Measurements from ENCODE around the gene FAF1.
"Not testable (repeated sequence)": the region's sequence is repeated elsewhere in the genome, so short reads cannot be mapped to it uniquely, and the experiment has no call there.

- TF ChIP-seq MAX, CTCF (IDR thresholded peaks at IDR 0.05; ENCODE audit: low read depth, low read length): not testable (repeated sequence)
Measured at GRCh38 chr1:50933770-50934169, 26.3 kb downstream of the FAF1 start.
